H9 (cell line): ENCODE data around the gene ACBD7. TPM values are rescaled to one million over a fixed set of nuclear protein-coding genes. Genes with fewer than 3 reads are reported as not detected.

Experiments used
- DNase-seq: peaks from one replicate; pipeline ENCODE4 v3.0.0-alpha.2; 2017
- H2AFZ ChIP-seq: one replicate; pipeline ENCODE4 v1.6.1; 2013; ENCODE audit warnings: mild to moderate bottlenecking, low read length, control low read depth, moderate library complexity
- H2AK5ac ChIP-seq: 2 replicates; pipeline ENCODE4 v1.6.1; 2013; ENCODE audit warnings: low read length, control low read depth, mixed read lengths; ENCODE audit not compliant: insufficient read length
- H2BK120ac ChIP-seq: one replicate; pipeline ENCODE4 v1.6.1; 2013; ENCODE audit warnings: low read depth, mild to moderate bottlenecking, low read length, control low read depth, inconsistent platforms; ENCODE audit not compliant: poor library complexity, severe bottlenecking
- H2BK12ac ChIP-seq: 2 replicates; pipeline ENCODE4 v1.6.1; 2013; ENCODE audit warnings: low read length, control low read depth, mixed read lengths, low read depth; ENCODE audit not compliant: insufficient read length
- H2BK15ac ChIP-seq: 2 replicates; pipeline ENCODE4 v1.6.1; 2013; ENCODE audit warnings: low read depth, low read length, control low read depth
- H2BK20ac ChIP-seq: one replicate; pipeline ENCODE4 v1.6.1; 2013; ENCODE audit warnings: low read depth, mild to moderate bottlenecking, low read length, control low read depth, inconsistent platforms; ENCODE audit not compliant: poor library complexity, severe bottlenecking
- H2BK5ac ChIP-seq: 2 replicates; pipeline ENCODE4 v1.6.1; 2013; ENCODE audit warnings: low read length, control low read depth, mixed read lengths; ENCODE audit not compliant: insufficient read length
- H3K14ac ChIP-seq: 2 replicates; pipeline ENCODE4 v1.6.1; 2013; ENCODE audit warnings: low read length, control low read depth; ENCODE audit not compliant: insufficient read depth
- H3K18ac ChIP-seq: 2 replicates; pipeline ENCODE4 v1.6.1; 2013; ENCODE audit warnings: low read depth, mild to moderate bottlenecking, mixed read lengths, low read length, control low read depth; ENCODE audit not compliant: insufficient read length
- H3K23ac ChIP-seq: 2 replicates; pipeline ENCODE4 v1.6.1; 2013; ENCODE audit warnings: low read length, control low read depth, mixed read lengths, low read depth; ENCODE audit not compliant: insufficient read length
- H3K23me2 ChIP-seq: 2 replicates; pipeline ENCODE4 v1.6.1; 2013; ENCODE audit warnings: low read depth, mild to moderate bottlenecking, mixed read lengths, low read length, control low read depth; ENCODE audit not compliant: insufficient read length, poor library complexity, severe bottlenecking
- H3K27ac ChIP-seq: 2 replicates; pipeline ENCODE4 v1.5.1; 2013; ENCODE audit warnings: low read length, control low read depth, mixed read lengths, low read depth; ENCODE audit not compliant: insufficient read length
- H3K27me3 ChIP-seq: 2 replicates; pipeline ENCODE4 v1.6.1; 2013; ENCODE audit warnings: low read length, control low read depth, inconsistent platforms; ENCODE audit not compliant: insufficient read depth
- H3K4ac ChIP-seq: 2 replicates; pipeline ENCODE4 v1.6.1; 2013; ENCODE audit warnings: low read depth, mild to moderate bottlenecking, control low read depth, inconsistent platforms, low read length, moderate library complexity
- H3K4me1 ChIP-seq: 2 replicates; pipeline ENCODE4 v1.6.1; 2013; ENCODE audit warnings: low read length, control low read depth, inconsistent platforms; ENCODE audit not compliant: insufficient read depth
- H3K4me2 ChIP-seq: 2 replicates; pipeline ENCODE4 v1.6.1; 2013; ENCODE audit warnings: low read length, control low read depth, mixed read lengths; ENCODE audit not compliant: insufficient read length, insufficient read depth
- H3K56ac ChIP-seq: 2 replicates; pipeline ENCODE4 v1.6.1; 2013; ENCODE audit warnings: low read depth, mild to moderate bottlenecking, mixed read lengths, low read length, control low read depth; ENCODE audit not compliant: insufficient read length
- H3K79me1 ChIP-seq: 2 replicates; pipeline ENCODE4 v1.6.1; 2013; ENCODE audit warnings: low read depth, mild to moderate bottlenecking, moderate library complexity, low read length, control low read depth, inconsistent platforms; ENCODE audit not compliant: insufficient read depth, poor library complexity, severe bottlenecking
- H3K79me2 ChIP-seq: 2 replicates; pipeline ENCODE4 v1.6.1; 2013; ENCODE audit warnings: low read length, control low read depth, inconsistent platforms; ENCODE audit not compliant: insufficient read depth
- H3K9ac ChIP-seq: 2 replicates; pipeline ENCODE4 v1.6.1; 2013; ENCODE audit warnings: low read length, control low read depth, mixed read lengths; ENCODE audit not compliant: insufficient read length; ENCODE audit errors: extremely low read depth
- H3K9me3 ChIP-seq: one replicate; pipeline ENCODE4 v1.6.1; 2013; ENCODE audit warnings: low read depth, low read length, inconsistent platforms; ENCODE audit not compliant: control insufficient read depth
- H3T11ph ChIP-seq: one replicate; pipeline ENCODE4 v1.6.1; 2013; ENCODE audit warnings: mild to moderate bottlenecking, low read length, control low read depth, inconsistent platforms
- H4K20me1 ChIP-seq: one replicate; pipeline ENCODE4 v1.6.1; 2013; ENCODE audit not compliant: control insufficient read depth, insufficient read length, insufficient read depth
- H4K5ac ChIP-seq: 2 replicates; pipeline ENCODE4 v1.6.1; 2013; ENCODE audit warnings: low read depth, mild to moderate bottlenecking, mixed read lengths, low read length, control low read depth; ENCODE audit not compliant: insufficient read length
- H4K8ac ChIP-seq: replicated peaks from 2 replicates; pipeline ENCODE4 v1.6.1; 2013; ENCODE audit warnings: low read length, control low read depth, mixed read lengths, low read depth; ENCODE audit not compliant: insufficient read length
- H4K91ac ChIP-seq: 2 replicates; pipeline ENCODE4 v1.6.1; 2013; ENCODE audit warnings: low read depth, mild to moderate bottlenecking, moderate library complexity, mixed read lengths, low read length, control low read depth; ENCODE audit not compliant: insufficient read length
- H3K27ac Mint-ChIP-seq, 3 experiments: 2 replicates in 2 of 3; 3 replicates in 1 of 3; pipeline ENCODE4 v1.8.0; 2020 to 2021; ENCODE audit warnings: mixed read lengths in 3 of 3, mild to moderate bottlenecking in 1 of 3, moderate library complexity in 1 of 3
- H3K27me3 Mint-ChIP-seq: 2 replicates; pipeline ENCODE4 v1.8.0; 2021; ENCODE audit warnings: low read depth, mild to moderate bottlenecking, moderate library complexity, mixed read lengths
- H3K36me3 Mint-ChIP-seq, 3 experiments: 2 replicates in 2 of 3; 3 replicates in 1 of 3; pipeline ENCODE4 v1.8.0; 2020 to 2021; ENCODE audit warnings: low read depth in 3 of 3, mixed read lengths in 3 of 3; ENCODE audit not compliant: insufficient read depth in 1 of 3
- H3K4me1 Mint-ChIP-seq, 2 experiments: 2 replicates each; pipeline ENCODE4 v1.8.0; 2020; ENCODE audit warnings: mixed read lengths in 2 of 2
- H3K4me3 Mint-ChIP-seq, 2 experiments: 2 replicates in 1 of 2; 3 replicates in 1 of 2; pipeline ENCODE4 v1.8.0; 2020 to 2021; ENCODE audit warnings: mild to moderate bottlenecking in 2 of 2, mixed read lengths in 2 of 2, moderate library complexity in 1 of 2
- H3K9me3 Mint-ChIP-seq, 2 experiments: 2 replicates in 1 of 2; 3 replicates in 1 of 2; pipeline ENCODE4 v1.8.0; 2020; ENCODE audit warnings: mild to moderate bottlenecking in 2 of 2, mixed read lengths in 2 of 2, moderate library complexity in 1 of 2
- CTCF ChIP-seq: fragments of 200-600 bp; sonication (generic); conservative IDR thresholded peaks from 3 replicates; pipeline ENCODE4 v1.8.0; 2021; ENCODE audit warnings: antibody characterized with exemption, mild to moderate bottlenecking
- WGBS: extraction: QIAGEN DNeasy Blood & Tissue Kit; methylation state at CpG from one replicate; pipeline ENCODE4 v1.1.7; 2013; ENCODE audit warnings: missing lambda C conversion rate, low lambda C conversion rate, mixed read lengths; ENCODE audit not compliant: insufficient read length; ENCODE audit errors: extremely low coverage; 5-methylcytosine and 5-hydroxymethylcytosine counted together
- total RNA-seq: library from RNA; stranded (reverse); gene quantifications from 2 replicates; pipeline ENCODE4 v1.2.1, GENCODE V29; 2021

The ACBD7 gene
- total RNA-seq, 1 experiment from 2014 or later: 25.0 TPM

GRCh38 chr10:15046626-15047025 is 42.0 kb downstream of the ACBD7 start:
- Mint-ChIP-seq H3K9me3 (peaks cover 0 to 2% of the 10 kb centered on the region in 2 experiments; a peak in 1 of 5 replicates), H3K27ac (no peak overlapping the region; a peak in 1 of 7 replicates), H3K36me3 (no peaks in the 10 kb centered on the region; a peak in 2 of 7 replicates), H3K27me3 (no peaks in the 10 kb centered on the region), H3K4me3 (no peak overlapping the region), H3K4me1 (peaks cover 14 to 15% of the 10 kb centered on the region in 2 experiments)
- H3K4me1 ChIP-seq: no peaks in the 10 kb centered on the region; the same call in 1 of the 2 replicates
- H4K20me1 ChIP-seq: no peaks in the 10 kb centered on the region
- no peaks in the 10 kb centered on the region for H3K23me2 ChIP-seq
- no peak overlapping the region for H2BK12ac ChIP-seq
- no peak overlapping the region for H4K5ac ChIP-seq
- no peaks in the 10 kb centered on the region for H3K79me2 ChIP-seq
- H3K9me3 ChIP-seq: no peaks in the 10 kb centered on the region
- H3K4me2 ChIP-seq: no peak overlapping the region
- no peak overlapping the region for H3K14ac ChIP-seq
- H2BK20ac ChIP-seq: no peak overlapping the region
- no peaks in the 10 kb centered on the region for H3K27me3 ChIP-seq
- H3K23ac ChIP-seq: no peak overlapping the region
- H3K4ac ChIP-seq: no peak overlapping the region
- H3K27ac ChIP-seq: no peak overlapping the region
- no peak overlapping the region for H2AFZ ChIP-seq
- no peak overlapping the region for H2BK5ac ChIP-seq
- no peak overlapping the region for H2BK15ac ChIP-seq
- H3K56ac ChIP-seq: no peak overlapping the region
- H3T11ph ChIP-seq: no peak overlapping the region
- no peak for TF ChIP-seq CTCF
- no peak overlapping the region for H3K9ac ChIP-seq
- no peak for DNase-seq
- no peak overlapping the region for H2AK5ac ChIP-seq
- H4K8ac ChIP-seq: no peak overlapping the region
- no peak overlapping the region for H3K18ac ChIP-seq
- no CpG with 5 or more reads among the region's 5 CpGs for WGBS
- H4K91ac ChIP-seq: no peak overlapping the region
- no peaks in the 10 kb centered on the region for H3K79me1 ChIP-seq
- H2BK120ac ChIP-seq: no peak overlapping the region
